Smooth muscle cell (in vitro differentiated cells): ENCODE measurements around the gene ASRGL1. TPM values are rescaled to one million over a fixed set of nuclear protein-coding genes. Genes with fewer than 3 reads are reported as not detected.

Experiments used
- DNase-seq: peaks from one replicate; lab custom pipeline; 2025; ENCODE audit not compliant: unreplicated experiment; lab: John Stamatoyannopoulos, UW
- H2AFZ ChIP-seq: fragments of 200-600 bp; sonication (generic); 2 replicates; pipeline ENCODE4 v1.6.0; 2016; ENCODE audit warnings: antibody characterized with exemption, low read depth, mild to moderate bottlenecking
- H3F3A ChIP-seq: fragments of 200-600 bp; sonication (generic); 2 replicates; pipeline ENCODE4 v1.6.0; 2017; ENCODE audit warnings: antibody characterized with exemption, low read depth
- H3K27ac ChIP-seq: fragments of 200-600 bp; sonication (generic); 2 replicates; pipeline ENCODE4 v1.5.1; 2016; ENCODE audit warnings: low read depth, mild to moderate bottlenecking
- H3K27me3 ChIP-seq: fragments of 200-600 bp; sonication (generic); 2 replicates; pipeline ENCODE4 v1.6.1; 2016; ENCODE audit warnings: low read depth, mild to moderate bottlenecking
- H3K36me3 ChIP-seq: fragments of 200-600 bp; sonication (generic); 2 replicates; pipeline ENCODE4 v1.5.1; 2016; ENCODE audit warnings: low read depth
- H3K4me1 ChIP-seq: fragments of 200-600 bp; sonication (generic); 2 replicates; pipeline ENCODE4 v1.5.1; 2016; ENCODE audit warnings: low read depth
- H3K4me2 ChIP-seq: fragments of 200-600 bp; sonication (generic); 2 replicates; pipeline ENCODE4 v1.6.0; 2016; ENCODE audit warnings: mild to moderate bottlenecking
- H3K4me3 ChIP-seq: fragments of 200-600 bp; sonication (generic); 2 replicates; pipeline ENCODE4 v1.5.1; 2016; ENCODE audit warnings: mild to moderate bottlenecking
- H3K79me2 ChIP-seq: fragments of 200-600 bp; sonication (generic); 2 replicates; pipeline ENCODE4 v1.6.0; 2016; ENCODE audit warnings: low read depth, mild to moderate bottlenecking
- H3K9ac ChIP-seq: fragments of 200-600 bp; sonication (generic); 2 replicates; pipeline ENCODE4 v1.6.0; 2016; ENCODE audit warnings: low read depth
- H3K9me3 ChIP-seq: fragments of 200-600 bp; sonication (generic); replicated peaks from 2 replicates; pipeline ENCODE4 v1.5.1; 2016; ENCODE audit warnings: low read depth
- H4K20me1 ChIP-seq: fragments of 200-600 bp; sonication (generic); 2 replicates; pipeline ENCODE4 v1.6.0; 2016; ENCODE audit warnings: low read depth
- WGBS: methylation state at CpG from one replicate; pipeline ENCODE4 v1.1.7; 2016; ENCODE audit warnings: low lambda C conversion rate; 5-methylcytosine and 5-hydroxymethylcytosine counted together
- polyA plus RNA-seq: library from polyadenylated mRNA; unstranded; fragments of >200 nt; fragmentation: Nextera tagmentation; extraction: Ambion mirVana; gene quantifications from 2 replicates; pipeline ENCODE4 v1.2.1, GENCODE V29; 2016
- total RNA-seq: library from RNA; depleted of rRNA; stranded (reverse); fragments of >200 nt; gene quantifications from 2 replicates; pipeline ENCODE4 v1.2.3, GENCODE V29; 2014
- TF ChIP-seq, protein P1 (sequence below): fragments of 200-600 bp; sonication (generic); IDR thresholded peaks from 2 replicates; pipeline ENCODE4 v1.5.1; 2017; ENCODE audit warnings: borderline replicate concordance, mild to moderate bottlenecking, antibody characterized with exemption; ENCODE audit not compliant: insufficient read depth, poor library complexity, severe bottlenecking

The ASRGL1 gene
- total and polyA plus RNA-seq, 2 experiments from 2014 or later = 0.97 to 1.4 TPM

DNA sequence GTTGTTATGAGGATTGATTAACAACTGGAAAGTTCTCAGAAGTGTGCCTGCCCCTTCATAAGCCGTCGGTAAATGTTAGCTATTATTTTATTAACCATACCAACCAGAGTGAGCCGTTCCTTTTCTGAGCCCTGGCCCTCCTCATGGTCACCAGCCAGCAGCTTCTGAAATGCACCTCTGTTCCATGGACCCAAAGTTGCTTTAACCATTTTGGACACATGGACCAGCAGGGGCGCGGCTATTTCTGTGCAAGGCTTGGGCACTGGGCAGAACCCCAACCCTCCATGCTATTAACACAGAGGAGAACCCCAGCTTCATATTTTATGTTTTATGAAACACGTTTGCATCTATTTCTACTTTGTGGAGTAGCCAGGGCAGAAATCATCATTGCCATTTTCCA, 63.0 kb downstream of the ASRGL1 start:
- Histone ChIP-seq H3K4me3 (no peak overlapping the region), H3K27ac (peak overlapping the region; percentile 13), H3K9me3 (no peaks in the 10 kb centered on the region), H3K9ac (no peak overlapping the region), H3K27me3 (no peaks in the 10 kb centered on the region), H4K20me1 (no peaks in the 10 kb centered on the region), H2AFZ (no peak overlapping the region), H3K36me3 (no peaks in the 10 kb centered on the region), H3K79me2 (no peaks in the 10 kb centered on the region), H3K4me2 (peak overlapping the region; percentile 33), H3F3A (peaks cover 29% of the 10 kb centered on the region), H3K4me1 (no peaks in the 10 kb centered on the region)
- TF ChIP-seq, protein P1, sequence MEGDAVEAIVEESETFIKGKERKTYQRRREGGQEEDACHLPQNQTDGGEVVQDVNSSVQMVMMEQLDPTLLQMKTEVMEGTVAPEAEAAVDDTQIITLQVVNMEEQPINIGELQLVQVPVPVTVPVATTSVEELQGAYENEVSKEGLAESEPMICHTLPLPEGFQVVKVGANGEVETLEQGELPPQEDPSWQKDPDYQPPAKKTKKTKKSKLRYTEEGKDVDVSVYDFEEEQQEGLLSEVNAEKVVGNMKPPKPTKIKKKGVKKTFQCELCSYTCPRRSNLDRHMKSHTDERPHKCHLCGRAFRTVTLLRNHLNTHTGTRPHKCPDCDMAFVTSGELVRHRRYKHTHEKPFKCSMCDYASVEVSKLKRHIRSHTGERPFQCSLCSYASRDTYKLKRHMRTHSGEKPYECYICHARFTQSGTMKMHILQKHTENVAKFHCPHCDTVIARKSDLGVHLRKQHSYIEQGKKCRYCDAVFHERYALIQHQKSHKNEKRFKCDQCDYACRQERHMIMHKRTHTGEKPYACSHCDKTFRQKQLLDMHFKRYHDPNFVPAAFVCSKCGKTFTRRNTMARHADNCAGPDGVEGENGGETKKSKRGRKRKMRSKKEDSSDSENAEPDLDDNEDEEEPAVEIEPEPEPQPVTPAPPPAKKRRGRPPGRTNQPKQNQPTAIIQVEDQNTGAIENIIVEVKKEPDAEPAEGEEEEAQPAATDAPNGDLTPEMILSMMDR = no peak
- 63% methylated on average over 6 of the region's 6 CpGs for WGBS
- DNase-seq = no peak

DNA sequence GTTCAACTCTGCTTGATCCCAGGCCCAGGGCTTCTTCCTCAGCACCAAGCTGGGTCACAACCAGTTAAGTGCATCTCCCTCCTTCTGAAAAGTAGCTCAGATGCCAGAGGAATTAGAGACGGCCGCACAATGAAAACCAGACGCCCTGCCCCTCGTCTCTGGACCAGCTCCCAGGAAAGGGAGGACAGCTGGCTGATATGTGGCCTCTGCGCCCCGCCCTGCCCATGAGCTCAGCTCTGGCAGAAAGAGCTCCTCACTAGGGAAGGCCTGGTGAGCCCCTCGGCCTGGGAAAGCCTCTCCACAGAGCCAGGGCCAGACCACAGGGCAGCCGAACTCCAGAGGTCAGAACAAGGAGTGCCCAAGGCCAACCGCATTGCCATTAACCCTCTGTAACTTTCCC, 63.5 kb downstream of the ASRGL1 start:
- Histone ChIP-seq H2AFZ (no peak overlapping the region), H3F3A (peaks cover 29% of the 10 kb centered on the region), H3K4me1 (no peaks in the 10 kb centered on the region), H3K9me3 (no peaks in the 10 kb centered on the region), H3K36me3 (no peaks in the 10 kb centered on the region), H3K4me2 (peak overlapping the region; percentile 33), H3K27me3 (no peaks in the 10 kb centered on the region), H3K9ac (no peak overlapping the region), H3K79me2 (no peaks in the 10 kb centered on the region), H3K4me3 (no peak overlapping the region), H4K20me1 (no peaks in the 10 kb centered on the region), H3K27ac (peak overlapping the region; percentile 26)
- WGBS = 6% methylated on average over 9 of the region's 9 CpGs
- TF ChIP-seq, protein P1 = no peak
- DNase-seq = peak; percentile 31

DNA sequence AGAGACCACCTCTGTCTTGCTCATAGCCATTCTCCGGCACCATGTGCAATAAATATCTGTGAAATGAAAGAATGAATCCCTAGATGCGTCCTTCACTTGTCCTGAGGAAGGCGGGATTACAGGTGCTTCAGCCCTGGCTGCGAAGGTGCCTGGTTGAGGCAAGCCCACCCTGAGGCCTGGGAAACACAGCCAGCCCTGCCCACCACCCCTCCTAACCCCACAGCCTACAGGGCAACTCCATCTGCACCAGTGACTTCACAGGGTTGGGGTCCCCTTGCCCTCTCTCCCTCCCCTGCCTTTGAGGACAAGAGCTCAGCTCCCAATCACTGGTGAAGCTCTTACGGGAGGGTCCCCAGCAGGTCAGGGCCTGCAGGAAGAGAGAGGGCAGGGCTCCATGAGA, 64.1 kb downstream of the ASRGL1 start:
- Histone ChIP-seq H3K4me3 (no peak overlapping the region), H2AFZ (no peak overlapping the region), H3K79me2 (no peaks in the 10 kb centered on the region), H4K20me1 (no peaks in the 10 kb centered on the region), H3K4me2 (peak overlapping the region; percentile 33), H3K27me3 (no peaks in the 10 kb centered on the region), H3F3A (peaks cover 29% of the 10 kb centered on the region), H3K9me3 (no peaks in the 10 kb centered on the region), H3K36me3 (no peaks in the 10 kb centered on the region), H3K9ac (no peak overlapping the region), H3K4me1 (no peaks in the 10 kb centered on the region), H3K27ac (peak overlapping the region; percentile 26)
- DNase-seq = no peak
- TF ChIP-seq, protein P1 = no peak
- 97% methylated on average over 5 of the region's 5 CpGs for WGBS

DNA sequence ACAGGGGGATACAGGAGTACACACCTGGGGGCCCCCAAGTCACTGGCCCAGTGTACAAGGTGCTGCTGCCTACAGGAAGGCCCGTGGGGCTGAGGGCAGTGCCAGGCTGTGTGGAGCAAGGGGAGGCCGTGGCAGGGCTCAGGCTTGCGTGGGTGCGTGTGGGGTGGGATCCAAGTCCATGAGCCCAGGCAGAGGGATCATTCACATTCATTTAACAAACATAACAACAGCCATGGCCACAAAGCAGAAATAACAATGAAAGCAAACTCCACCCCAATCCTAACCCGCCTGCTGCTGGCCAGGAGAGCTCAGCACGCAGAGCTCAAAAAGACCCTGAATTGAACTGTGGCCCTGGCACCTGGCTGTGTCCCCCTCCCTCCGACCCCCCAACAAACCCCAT, 64.6 kb downstream of the ASRGL1 start:
- Histone ChIP-seq H3K9ac (no peak overlapping the region), H3K4me3 (no peak overlapping the region), H3K4me1 (no peaks in the 10 kb centered on the region), H3K27ac (no peak overlapping the region), H3K36me3 (no peaks in the 10 kb centered on the region), H3K9me3 (no peaks in the 10 kb centered on the region), H3K79me2 (no peaks in the 10 kb centered on the region), H2AFZ (no peak overlapping the region), H3K27me3 (no peaks in the 10 kb centered on the region), H3F3A (peaks cover 24% of the 10 kb centered on the region), H3K4me2 (no peak overlapping the region), H4K20me1 (no peaks in the 10 kb centered on the region)
- TF ChIP-seq, protein P1 = no peak
- 94% methylated on average over 6 of the region's 7 CpGs for WGBS
- no peak for DNase-seq
